IMR-90 (cell line): ENCODE data around the gene DCUN1D3. TPM values are rescaled to one million over a fixed set of nuclear protein-coding genes. Genes with fewer than 3 reads are reported as not detected.

Experiments used
- ATAC-seq: fragments of 200-7000 bp; cut with Tn5 transposase; 2 replicates; pipeline ENCODE4 v1.9.1; 2020; ENCODE audit warnings: low read depth, mild to moderate bottlenecking, moderate library complexity
- BruUV-seq: library from RNA; stranded (reverse); fragments of 400-500 nt; replicated peaks from 2 replicates; lab custom pipeline; 2021; lab: Mats Ljungman, UMichigan
- CTCF ChIA-PET: fragments of 300-600 bp; formaldehyde crosslinking; extraction: SDS; loops from one replicate; lab custom pipeline; 2021; ENCODE audit warnings: antibody characterized with exemption; lab: Yijun Ruan, JAX
- POLR2A ChIA-PET: fragments of 300-600 bp; sonication (Branson Sonifier 250); formaldehyde crosslinking; loops from one replicate; lab custom pipeline; 2022; ENCODE audit warnings: antibody characterized with exemption; ENCODE audit not compliant: unreplicated experiment; lab: Charles Lee
- DNase-seq: peaks from one replicate; pipeline ENCODE4 v3.0.0; 2013
- H2AFZ ChIP-seq: replicated peaks from 2 replicates; pipeline ENCODE3; 2013; ENCODE audit warnings: low read length, mild to moderate bottlenecking; ENCODE audit not compliant: poor library complexity
- H2AK5ac ChIP-seq: 2 replicates; pipeline ENCODE4 v1.6.1; 2013; ENCODE audit warnings: low read depth, low read length, inconsistent platforms
- H2AK9ac ChIP-seq: replicated peaks from 2 replicates; pipeline ENCODE3; 2013; ENCODE audit warnings: mild to moderate bottlenecking, low read depth, low read length, moderate library complexity; ENCODE audit not compliant: poor library complexity
- H2BK120ac ChIP-seq: 2 replicates; pipeline ENCODE4 v1.6.1; 2013; ENCODE audit warnings: low read depth, low read length, inconsistent platforms
- H2BK15ac ChIP-seq: 3 replicates; pipeline ENCODE4 v1.6.1; 2013; ENCODE audit warnings: low read depth, low read length, inconsistent platforms
- H2BK20ac ChIP-seq: 2 replicates; pipeline ENCODE4 v1.6.1; 2013; ENCODE audit warnings: low read depth, mild to moderate bottlenecking, inconsistent platforms, low read length, moderate library complexity
- H2BK5ac ChIP-seq: 2 replicates; pipeline ENCODE4 v1.6.1; 2013; ENCODE audit warnings: mild to moderate bottlenecking, low read depth, low read length, inconsistent platforms; ENCODE audit not compliant: poor library complexity, severe bottlenecking
- H3K14ac ChIP-seq: replicated peaks from 2 replicates; pipeline ENCODE4 v1.6.1; 2013; ENCODE audit warnings: low read depth, low read length, inconsistent platforms
- H3K18ac ChIP-seq: 2 replicates; pipeline ENCODE4 v1.6.1; 2013; ENCODE audit warnings: low read depth, low read length, control low read depth
- H3K23ac ChIP-seq: 2 replicates; pipeline ENCODE4 v1.6.1; 2013; ENCODE audit warnings: low read depth, low read length, inconsistent platforms
- H3K27ac ChIP-seq: 2 replicates; pipeline ENCODE4 v1.5.1; 2013; ENCODE audit warnings: mild to moderate bottlenecking, control low read depth, low read length; ENCODE audit not compliant: insufficient read depth
- H3K27me3 ChIP-seq: 2 replicates; pipeline ENCODE4 v1.6.1; 2013; ENCODE audit warnings: low read length; ENCODE audit not compliant: control insufficient read depth, insufficient read depth
- H3K36me3 ChIP-seq: 2 replicates; pipeline ENCODE4 v1.6.1; 2013; ENCODE audit warnings: low read length, mixed read lengths; ENCODE audit not compliant: control insufficient read depth, insufficient read depth
- H3K4ac ChIP-seq: 2 replicates; pipeline ENCODE4 v1.6.1; 2013; ENCODE audit warnings: low read depth, low read length, inconsistent platforms
- H3K4me1 ChIP-seq: 2 replicates; pipeline ENCODE4 v1.6.1; 2013; ENCODE audit warnings: low read length, mixed read lengths; ENCODE audit not compliant: control insufficient read depth, insufficient read depth
- H3K4me2 ChIP-seq: 2 replicates; pipeline ENCODE4 v1.6.1; 2013; ENCODE audit warnings: low read depth, mild to moderate bottlenecking, control low read depth, low read length, moderate library complexity
- H3K4me3 ChIP-seq: 2 replicates; pipeline ENCODE4 v1.5.1; 2013; ENCODE audit warnings: low read depth, mild to moderate bottlenecking, control low read depth, low read length, moderate library complexity; ENCODE audit not compliant: insufficient read depth
- H3K56ac ChIP-seq: 2 replicates; pipeline ENCODE4 v1.6.1; 2013; ENCODE audit warnings: low read length, inconsistent platforms; ENCODE audit not compliant: insufficient read depth; ENCODE audit errors: extremely low read depth
- H3K79me1 ChIP-seq, 2 experiments: 2 replicates each; pipeline ENCODE4 v1.6.1; 2013; ENCODE audit warnings: low read length in 2 of 2, inconsistent platforms in 1 of 2, low read depth in 1 of 2
- H3K9ac ChIP-seq: 2 replicates; pipeline ENCODE4 v1.6.1; 2013; ENCODE audit warnings: low read depth, low read length, control low read depth
- H3K9me1 ChIP-seq: 2 replicates; pipeline ENCODE4 v1.6.1; 2013; ENCODE audit warnings: low read length, inconsistent platforms; ENCODE audit not compliant: insufficient read depth
- H3K9me3 ChIP-seq: 2 replicates; pipeline ENCODE4 v1.6.1; 2013; ENCODE audit warnings: low read length; ENCODE audit not compliant: control insufficient read depth, insufficient read depth
- H4K20me1 ChIP-seq: 2 replicates; pipeline ENCODE4 v1.6.1; 2013; ENCODE audit warnings: low read length, inconsistent platforms; ENCODE audit not compliant: insufficient read depth
- H4K5ac ChIP-seq: 2 replicates; pipeline ENCODE4 v1.6.1; 2013; ENCODE audit warnings: mild to moderate bottlenecking, low read depth, low read length, control low read depth
- H4K8ac ChIP-seq, 2 experiments: 2 replicates each; pipeline ENCODE4 v1.6.1; 2013; ENCODE audit warnings: low read depth in 2 of 2, low read length in 2 of 2, control low read depth in 1 of 2, inconsistent platforms in 1 of 2
- H4K91ac ChIP-seq: 2 replicates; pipeline ENCODE4 v1.6.1; 2013; ENCODE audit warnings: low read depth, low read length, inconsistent platforms; ENCODE audit not compliant: insufficient read depth
- BHLHE40 ChIP-seq: fragments of 150-350 bp; IDR thresholded peaks from 2 replicates; pipeline ENCODE4 v1.6.1; 2016; ENCODE audit warnings: mild to moderate bottlenecking, low read depth, low read length
- CEBPB ChIP-seq: IDR thresholded peaks from 2 replicates; pipeline ENCODE4 v1.6.1; 2012; ENCODE audit warnings: low read depth, low read length, improper control_type of control experiment
- CHD1 ChIP-seq: IDR thresholded peaks from 2 replicates; pipeline ENCODE4 v1.6.1; 2012; ENCODE audit warnings: low read depth, low read length, improper control_type of control experiment
- CTCF ChIP-seq: conservative IDR thresholded peaks from 2 replicates; pipeline ENCODE4 v1.5.1; 2012; ENCODE audit warnings: mild to moderate bottlenecking, low read depth, low read length, improper control_type of control experiment
- ELK1 ChIP-seq: fragments of 150-350 bp; IDR thresholded peaks from 2 replicates; pipeline ENCODE4 v1.6.1; 2016; ENCODE audit warnings: low read depth, mild to moderate bottlenecking, low read length, moderate library complexity, borderline replicate concordance
- FOS ChIP-seq: fragments of 150-350 bp; IDR thresholded peaks from 2 replicates; pipeline ENCODE4 v1.6.1; 2016; ENCODE audit warnings: low read depth, low read length
- MAFK ChIP-seq: IDR thresholded peaks from 2 replicates; pipeline ENCODE4 v1.6.1; 2012; ENCODE audit warnings: low read depth, low read length, improper control_type of control experiment
- MAZ ChIP-seq: IDR thresholded peaks from 2 replicates; pipeline ENCODE4 v1.6.1; 2012; ENCODE audit warnings: low read depth, mild to moderate bottlenecking, low read length, improper control_type of control experiment, moderate library complexity, borderline replicate concordance
- MXI1 ChIP-seq: IDR thresholded peaks from 2 replicates; pipeline ENCODE4 v1.6.1; 2012; ENCODE audit warnings: low read depth, mild to moderate bottlenecking, low read length, moderate library complexity, borderline replicate concordance
- NFE2L2 ChIP-seq: fragments of 150-350 bp; IDR thresholded peaks from 2 replicates; pipeline ENCODE4 v1.6.1; 2016; ENCODE audit warnings: low read depth, mild to moderate bottlenecking, low read length
- POLR2A ChIP-seq: IDR thresholded peaks from 2 replicates; pipeline ENCODE4 v1.6.1; 2012; ENCODE audit warnings: mild to moderate bottlenecking, low read depth, low read length
- RAD21 ChIP-seq: IDR thresholded peaks from 2 replicates; pipeline ENCODE4 v1.6.1; 2012; ENCODE audit warnings: low read length, improper control_type of control experiment
- RCOR1 ChIP-seq: IDR thresholded peaks from 2 replicates; pipeline ENCODE4 v1.6.1; 2012; ENCODE audit warnings: mild to moderate bottlenecking, low read length, improper control_type of control experiment; ENCODE audit not compliant: insufficient replicate concordance
- RFX5 ChIP-seq: IDR thresholded peaks from 2 replicates; pipeline ENCODE4 v1.8.0; 2012; ENCODE audit warnings: low read depth, mild to moderate bottlenecking, low read length, moderate library complexity
- SMC3 ChIP-seq: fragments of 150-350 bp; IDR thresholded peaks from 2 replicates; pipeline ENCODE4 v1.6.1; 2016; ENCODE audit warnings: low read depth, mild to moderate bottlenecking, antibody characterized with exemption, low read length, moderate library complexity
- USF2 ChIP-seq: fragments of 150-350 bp; IDR thresholded peaks from 2 replicates; pipeline ENCODE4 v1.6.1; 2017; ENCODE audit warnings: mild to moderate bottlenecking, antibody characterized with exemption, low read length, low read depth
- WGBS, 2 experiments: methylation state at CpG; one replicate each; pipeline versions ENCODE4 v1.1.5 to v1.1.7; 2013; ENCODE audit warnings: missing lambda C conversion rate in 2 of 2; ENCODE audit not compliant: insufficient read length in 1 of 2; ENCODE audit errors: extremely low coverage in 2 of 2; 5-methylcytosine and 5-hydroxymethylcytosine counted together
- dilution Hi-C: fragments of 300-500 bp; cut with HindIII; formaldehyde crosslinking; loops from one replicate; pipeline ENCODE4 v1.14.3; 2018; ENCODE audit warnings: low sequenced_read_pairs; ENCODE audit not compliant: unreplicated experiment
- in situ Hi-C: fragments of 300-500 bp; cut with MboI; formaldehyde crosslinking; loops from 3 replicates; pipeline ENCODE4 v1.14.3; 2019; ENCODE audit warnings: low sequenced_read_pairs, inconsistent platforms, mixed read lengths
- intact Hi-C: fragments of 100-400 bp; cut with micrococcal nuclease; formaldehyde crosslinking; loops from 2 replicates; pipeline ENCODE4 v1.10.0; 2022
- polyA plus RNA-seq, 3 experiments: library from polyadenylated mRNA; depleted of rRNA; stranded (reverse); fragments of >200 nt; gene quantifications; 2 replicates each; pipeline ENCODE4 v1.2.3, GENCODE V29; 2012; ENCODE audit warnings: low replicate concordance in 1 of 3
- total RNA-seq: library from RNA; depleted of rRNA; stranded (reverse); fragments of >200 nt; gene quantifications from 2 replicates; pipeline ENCODE4 v1.2.3, GENCODE V29; 2012

DCUN1D3 gene
- total and polyA plus RNA-seq, 2 of the 4 experiments (the other 2 are of a cell fraction), result 8.1 to 42.3 TPM

GRCh38 chr16:20812510-20812909 lies 87.6 kb downstream of the DCUN1D3 start:
- H3K9me3 ChIP-seq, result no peaks in the 10 kb centered on the region
- no peak overlapping the region for H3K23ac ChIP-seq
- H2BK15ac ChIP-seq, result no peak overlapping the region
- no peak overlapping the region for H3K18ac ChIP-seq
- ChIA-PET POLR2A (no interaction called here), CTCF (no interaction called here)
- H3K14ac ChIP-seq, result no peak overlapping the region
- no peak overlapping the region for H4K91ac ChIP-seq
- no peak overlapping the region for H3K27ac ChIP-seq
- BruUV-seq, result no TSS peak
- H4K8ac ChIP-seq, result no peak overlapping the region
- no peaks in the 10 kb centered on the region for H3K4me1 ChIP-seq
- intact Hi-C loops (no loop called here), in situ Hi-C loops (no loop called here), dilution Hi-C loops (no loop called here)
- peaks cover 8 to 19% of the 10 kb centered on the region in 2 experiments for H3K79me1 ChIP-seq
- no peak overlapping the region for H2BK5ac ChIP-seq
- no peak overlapping the region for H3K4me3 ChIP-seq
- no peaks in the 10 kb centered on the region for H3K27me3 ChIP-seq
- 100% methylated on average over 1 of the region's 2 CpGs; no CpG with 5 or more reads in 1 of the 2 experiments for WGBS, 2 experiments
- no peak overlapping the region for H3K56ac ChIP-seq
- H3K9ac ChIP-seq, result no peak overlapping the region
- H2BK20ac ChIP-seq, result no peak overlapping the region
- ATAC-seq (no peak), DNase-seq (no peak)
- H2BK120ac ChIP-seq, result no peak overlapping the region
- no peak for TF ChIP-seq CTCF
- TF ChIP-seq ELK1, result no peak
- no peak for TF ChIP-seq CHD1
- no peak for TF ChIP-seq RFX5
- no peak for TF ChIP-seq FOS
- no peak for TF ChIP-seq MAZ
- no peak for TF ChIP-seq NFE2L2
- TF ChIP-seq MXI1, result no peak
- no peak for TF ChIP-seq RCOR1
- TF ChIP-seq MAFK, result no peak
- TF ChIP-seq CEBPB, result no peak
- TF ChIP-seq BHLHE40, result no peak
- TF ChIP-seq POLR2A, result no peak
- no peak for TF ChIP-seq SMC3
- TF ChIP-seq RAD21, result no peak
- TF ChIP-seq USF2, result no peak
- peaks cover 8% of the 10 kb centered on the region for H3K9me1 ChIP-seq
- no peak overlapping the region for H3K4ac ChIP-seq
- no peaks in the 10 kb centered on the region for H3K36me3 ChIP-seq
- no peak overlapping the region for H4K5ac ChIP-seq
- H2AFZ ChIP-seq, result no peak overlapping the region
- H3K4me2 ChIP-seq, result no peak overlapping the region
- H2AK9ac ChIP-seq, result peak overlapping the region; percentile 46
- no peaks in the 10 kb centered on the region for H4K20me1 ChIP-seq
- no peak overlapping the region for H2AK5ac ChIP-seq
